Central memory CD8-positive, alpha-beta T cell (primary cell): Measurements from ENCODE around the gene MFSD12.
"Not testable (repeated sequence)": the region's sequence is repeated elsewhere in the genome, so short reads cannot be mapped to it uniquely, and the experiment has no call there.

ENCODE experiments used
- ATAC-seq: fragments of 150-1000 bp; cut with Tn5 transposase; replicated peaks from 2 replicates; pipeline ENCODE4 v1.10.0; 2022; ENCODE audit warnings: mild to moderate bottlenecking, moderate FRiP score, moderate number of reproducible peaks; ENCODE audit not compliant: poor library complexity, severe bottlenecking; ENCODE audit errors: extremely low read depth
- DNase-seq, 2 donors: peaks; one replicate each; pipeline ENCODE4 v3.0.0; 2021; ENCODE audit warnings: low spot score in 2 of 2
- H3K27ac Mint-ChIP-seq: one replicate; pipeline ENCODE4 v1.8.0; 2022; ENCODE audit warnings: low read depth, mild to moderate bottlenecking, moderate library complexity, mixed read lengths
- H3K27me3 Mint-ChIP-seq: one replicate; pipeline ENCODE4 v1.8.0; 2022; ENCODE audit warnings: mixed read lengths
- H3K36me3 Mint-ChIP-seq: one replicate; pipeline ENCODE4 v1.8.0; 2022; ENCODE audit warnings: mild to moderate bottlenecking, moderate library complexity, mixed read lengths; ENCODE audit not compliant: insufficient read depth
- H3K4me1 Mint-ChIP-seq: one replicate; pipeline ENCODE4 v1.8.0; 2022; ENCODE audit warnings: mixed read lengths
- H3K4me3 Mint-ChIP-seq: one replicate; pipeline ENCODE4 v1.8.0; 2022; ENCODE audit warnings: mild to moderate bottlenecking, moderate library complexity, mixed read lengths
- H3K9me3 Mint-ChIP-seq: one replicate; pipeline ENCODE4 v1.8.0; 2022; ENCODE audit warnings: mixed read lengths

Gene MFSD12

DNA sequence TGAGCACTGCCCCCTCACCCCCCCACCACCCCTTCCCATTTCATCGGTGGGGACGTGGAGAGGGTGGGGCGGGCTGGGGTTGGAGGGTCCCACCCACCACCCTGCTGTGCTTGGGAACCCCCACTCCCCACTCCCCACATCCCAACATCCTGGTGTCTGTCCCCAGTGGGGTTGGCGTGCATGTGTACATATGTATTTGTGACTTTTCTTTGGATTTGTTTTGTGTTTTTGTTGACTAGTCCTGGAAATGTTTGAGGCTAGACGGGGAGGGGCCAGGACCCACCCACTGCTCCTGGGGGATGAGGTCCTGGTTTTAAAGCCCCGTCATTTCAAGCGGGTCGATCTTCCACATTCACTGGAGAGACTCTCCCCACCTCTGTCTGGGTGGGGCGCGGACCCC is 21.4 kb downstream of the MFSD12 start:
- no peak overlapping the region for H3K4me3 Mint-ChIP-seq
- ATAC-seq (no peak), DNase-seq (no peak)
- H3K27me3 Mint-ChIP-seq, result no peaks in the 10 kb centered on the region
- peaks cover 35% of the 10 kb centered on the region for H3K36me3 Mint-ChIP-seq
- no peak overlapping the region for H3K27ac Mint-ChIP-seq
- H3K4me1 Mint-ChIP-seq, result no peaks in the 10 kb centered on the region
- H3K9me3 Mint-ChIP-seq, result no peaks in the 10 kb centered on the region

DNA sequence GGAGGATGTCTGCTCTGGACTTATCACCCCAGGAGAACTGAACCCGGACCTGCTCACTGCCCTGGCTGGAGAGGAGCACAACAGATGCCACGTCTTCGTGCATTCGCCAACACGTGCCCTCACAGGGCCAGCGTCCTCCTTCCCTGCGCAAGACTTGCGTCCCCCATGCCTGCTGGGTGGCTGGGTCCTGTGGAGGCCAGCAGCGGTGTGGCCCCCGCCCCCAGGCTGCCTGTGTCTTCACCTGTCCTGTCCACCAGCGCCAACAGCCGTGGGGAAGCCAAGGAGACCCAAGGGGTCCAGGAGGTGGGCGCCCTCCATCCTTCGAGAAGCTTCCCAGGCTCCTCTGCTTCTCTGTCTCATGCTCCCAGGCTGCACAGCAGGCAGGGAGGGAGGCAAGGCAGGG is 21.8 kb downstream of the MFSD12 start:
- H3K4me3 Mint-ChIP-seq, result no peak overlapping the region
- peak overlapping the region; percentile 25 for H3K27ac Mint-ChIP-seq
- no peaks in the 10 kb centered on the region for H3K9me3 Mint-ChIP-seq
- peaks cover 33% of the 10 kb centered on the region for H3K36me3 Mint-ChIP-seq
- H3K4me1 Mint-ChIP-seq, result no peaks in the 10 kb centered on the region
- no peak for ATAC-seq
- no peak for DNase-seq
- H3K27me3 Mint-ChIP-seq, result no peaks in the 10 kb centered on the region

DNA sequence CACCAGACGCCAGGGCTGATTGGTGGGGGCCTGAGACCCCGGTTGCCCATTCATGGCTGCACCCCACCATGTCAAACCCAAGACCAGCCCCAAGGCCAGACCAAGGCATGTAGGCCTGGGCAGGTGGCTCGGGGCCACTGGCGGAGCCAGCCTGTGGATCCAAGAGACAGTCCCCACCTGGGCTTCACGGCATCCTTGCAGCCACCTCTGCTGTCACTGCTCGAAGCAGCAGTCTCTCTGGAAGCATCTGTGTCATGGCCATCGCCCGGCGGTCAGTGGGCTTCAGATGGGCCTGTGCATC is 22.2 kb downstream of the MFSD12 start:
- no peaks in the 10 kb centered on the region for H3K27me3 Mint-ChIP-seq
- DNase-seq (no peak), ATAC-seq (no peak)
- H3K36me3 Mint-ChIP-seq, result peaks cover 33% of the 10 kb centered on the region
- H3K4me3 Mint-ChIP-seq, result no peak overlapping the region
- H3K9me3 Mint-ChIP-seq, result no peaks in the 10 kb centered on the region
- H3K27ac Mint-ChIP-seq, result peak overlapping the region; percentile 25
- no peaks in the 10 kb centered on the region for H3K4me1 Mint-ChIP-seq

DNA sequence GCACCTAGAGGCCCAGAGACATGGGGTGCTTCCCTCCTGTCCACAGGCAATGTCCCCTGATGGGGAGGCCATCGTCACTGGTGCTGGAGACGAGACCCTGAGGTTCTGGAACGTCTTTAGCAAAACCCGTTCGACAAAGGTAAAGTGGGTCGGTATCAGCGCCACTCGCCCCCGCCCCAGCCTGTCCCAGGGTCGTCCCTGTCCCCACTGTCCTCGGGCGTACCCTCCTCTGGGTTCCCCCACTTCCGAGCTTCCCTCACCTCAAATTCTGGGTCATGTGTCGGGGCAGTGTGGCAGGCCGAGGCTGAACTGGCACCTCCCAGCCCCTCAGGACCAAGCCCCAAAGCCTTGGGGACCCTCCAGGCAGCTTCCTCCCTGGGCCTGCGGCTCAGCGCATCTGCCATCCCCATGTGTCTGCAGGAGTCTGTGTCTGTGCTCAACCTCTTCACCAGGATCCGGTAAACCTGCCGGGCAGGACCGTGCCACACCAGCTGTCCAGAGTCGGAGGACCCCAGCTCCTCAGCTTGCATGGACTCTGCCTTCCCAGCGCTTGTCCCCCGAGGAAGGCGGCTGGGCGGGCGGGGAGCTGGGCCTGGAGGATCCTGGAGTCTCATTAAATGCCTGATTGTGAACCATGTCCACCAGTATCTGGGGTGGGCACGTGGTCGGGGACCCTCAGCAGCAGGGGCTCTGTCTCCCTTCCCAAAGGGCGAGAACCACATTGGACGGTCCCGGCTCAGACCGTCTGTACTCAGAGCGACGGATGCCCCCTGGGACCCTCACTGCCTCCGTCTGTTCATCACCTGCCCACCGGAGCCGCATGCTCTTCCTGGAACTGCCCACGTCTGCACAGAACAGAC is 22.8 kb downstream of the MFSD12 start:
- ATAC-seq, result no peak
- peaks cover 33% of the 10 kb centered on the region for H3K36me3 Mint-ChIP-seq

DNA sequence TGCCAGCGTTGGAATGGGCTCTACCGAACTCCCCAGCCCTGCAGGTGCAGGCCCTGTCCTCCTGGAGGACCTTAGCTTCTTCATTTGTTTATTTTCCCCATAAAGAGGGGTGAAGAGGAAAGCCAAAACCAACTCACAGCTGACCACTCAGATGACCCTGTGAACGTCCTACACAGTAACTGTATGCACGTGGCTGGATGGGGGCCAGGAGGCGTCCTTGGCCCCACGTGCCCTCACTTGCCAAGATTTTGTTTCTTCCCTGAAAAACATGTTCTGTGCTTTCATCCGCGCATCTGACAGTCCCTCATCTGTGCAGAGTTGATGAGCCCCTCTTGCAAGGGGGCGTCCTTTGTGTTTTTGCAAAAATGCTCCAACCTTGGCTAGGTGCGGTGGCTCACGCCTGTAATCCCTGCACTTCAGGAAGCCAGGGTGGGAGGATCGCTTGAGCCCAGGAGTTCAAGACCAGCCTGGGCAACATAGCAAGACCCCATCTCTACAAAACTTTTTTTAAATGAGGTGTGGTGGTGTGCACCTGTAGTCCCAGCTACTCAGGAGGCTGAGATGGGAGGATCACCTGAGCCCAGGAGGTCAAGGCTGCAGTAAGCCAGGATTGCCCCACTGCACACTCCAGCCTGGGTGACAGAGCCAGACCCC is 23.7 kb downstream of the MFSD12 start:
- Mint-ChIP-seq H3K4me1 (no peaks in the 10 kb centered on the region), H3K4me3 (no peak overlapping the region), H3K36me3 (peaks cover 30% of the 10 kb centered on the region), H3K9me3 (no peaks in the 10 kb centered on the region), H3K27me3 (no peaks in the 10 kb centered on the region), H3K27ac (no peak overlapping the region)
- ATAC-seq (no peak), DNase-seq (no peak)

More for the DNA sequence above, 22.8 kb downstream of the MFSD12 start:
- H3K9me3 Mint-ChIP-seq, result no peaks in the 10 kb centered on the region
- no peak for DNase-seq
- H3K4me1 Mint-ChIP-seq, result no peaks in the 10 kb centered on the region
- no peak overlapping the region for H3K4me3 Mint-ChIP-seq
- no peaks in the 10 kb centered on the region for H3K27me3 Mint-ChIP-seq
- peak overlapping the region; percentile 41 for H3K27ac Mint-ChIP-seq

DNA sequence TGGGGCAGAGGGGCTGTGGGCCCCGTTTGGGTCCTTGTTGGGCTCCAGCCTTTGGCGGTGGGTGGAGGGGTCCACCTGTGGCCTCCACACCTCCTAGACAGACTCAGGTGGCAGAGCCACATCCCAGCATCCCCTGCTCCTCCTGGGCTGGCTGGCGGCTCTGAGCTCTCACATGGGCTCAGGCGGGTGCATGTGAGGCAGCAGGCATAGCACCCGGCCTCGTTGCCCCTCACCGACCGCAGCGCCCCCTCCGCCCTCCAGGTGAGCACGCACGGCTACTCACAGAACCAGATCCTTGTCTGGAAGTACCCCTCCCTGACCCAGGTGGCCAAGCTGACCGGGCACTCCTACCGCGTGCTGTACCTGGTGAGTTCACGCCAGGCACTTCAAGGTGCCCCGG is 24.4 kb downstream of the MFSD12 start:
- no peak for ATAC-seq
- no peak for DNase-seq
- peaks cover 30% of the 10 kb centered on the region for H3K36me3 Mint-ChIP-seq
- no peak overlapping the region for H3K4me3 Mint-ChIP-seq
- H3K27ac Mint-ChIP-seq, result no peak overlapping the region
- no peaks in the 10 kb centered on the region for H3K9me3 Mint-ChIP-seq
- H3K27me3 Mint-ChIP-seq, result no peaks in the 10 kb centered on the region
- H3K4me1 Mint-ChIP-seq, result no peaks in the 10 kb centered on the region

DNA sequence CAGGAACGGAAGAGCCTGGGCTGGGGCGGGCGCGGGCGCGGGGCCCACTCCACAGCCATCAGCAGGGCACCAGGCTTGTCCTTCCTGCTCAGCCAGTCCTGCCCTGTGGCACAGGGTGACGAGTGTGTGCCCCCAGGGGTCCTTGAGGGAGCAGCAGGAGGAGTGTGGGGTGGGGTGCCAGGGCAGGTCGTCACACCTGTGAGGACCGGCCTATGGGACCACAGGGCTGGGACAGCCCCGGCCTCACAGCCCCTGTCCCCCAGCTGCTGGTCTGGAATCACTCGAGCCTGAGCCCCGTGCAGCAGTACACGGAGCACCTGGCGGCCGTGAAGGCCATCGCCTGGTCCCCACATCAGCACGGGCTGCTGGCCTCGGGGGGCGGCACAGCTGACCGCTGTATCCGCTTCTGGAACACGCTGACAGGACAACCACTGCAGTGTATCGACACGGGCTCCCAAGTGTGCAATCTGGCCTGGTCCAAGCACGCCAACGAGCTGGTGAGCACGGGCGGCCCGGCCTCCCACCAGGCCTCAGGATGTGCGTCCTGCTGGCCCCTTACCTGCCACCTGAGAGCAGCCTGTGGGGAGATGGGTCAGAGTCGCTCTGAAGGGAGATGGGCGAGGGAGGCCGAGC is 25.1 kb downstream of the MFSD12 start:
- no peaks in the 10 kb centered on the region for H3K9me3 Mint-ChIP-seq
- no peak overlapping the region for H3K4me3 Mint-ChIP-seq
- H3K4me1 Mint-ChIP-seq, result no peaks in the 10 kb centered on the region
- no peak for ATAC-seq
- no peak overlapping the region for H3K27ac Mint-ChIP-seq
- no peaks in the 10 kb centered on the region for H3K27me3 Mint-ChIP-seq
- H3K36me3 Mint-ChIP-seq, result peaks cover 30% of the 10 kb centered on the region
- DNase-seq, result no peak

DNA sequence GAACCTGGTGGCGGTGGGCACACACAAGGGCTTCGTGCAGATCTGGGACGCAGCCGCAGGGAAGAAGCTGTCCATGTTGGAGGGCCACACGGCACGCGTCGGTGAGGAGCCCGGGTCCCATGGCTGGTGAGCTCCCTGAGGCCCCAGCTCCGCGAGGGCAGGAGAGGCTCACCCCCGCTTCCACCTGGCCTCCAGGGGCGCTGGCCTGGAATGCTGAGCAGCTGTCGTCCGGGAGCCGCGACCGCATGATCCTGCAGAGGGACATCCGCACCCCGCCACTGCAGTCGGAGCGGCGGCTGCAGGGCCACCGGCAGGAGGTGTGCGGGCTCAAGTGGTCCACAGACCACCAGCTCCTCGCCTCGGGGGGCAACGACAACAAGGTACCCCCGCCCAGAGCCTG is 25.7 kb downstream of the MFSD12 start:
- DNase-seq (no peak), ATAC-seq (no peak)
- Mint-ChIP-seq H3K36me3 (peaks cover 28% of the 10 kb centered on the region), H3K27ac (no peak overlapping the region), H3K4me3 (no peak overlapping the region), H3K27me3 (no peaks in the 10 kb centered on the region), H3K4me1 (no peaks in the 10 kb centered on the region), H3K9me3 (no peaks in the 10 kb centered on the region)

DNA sequence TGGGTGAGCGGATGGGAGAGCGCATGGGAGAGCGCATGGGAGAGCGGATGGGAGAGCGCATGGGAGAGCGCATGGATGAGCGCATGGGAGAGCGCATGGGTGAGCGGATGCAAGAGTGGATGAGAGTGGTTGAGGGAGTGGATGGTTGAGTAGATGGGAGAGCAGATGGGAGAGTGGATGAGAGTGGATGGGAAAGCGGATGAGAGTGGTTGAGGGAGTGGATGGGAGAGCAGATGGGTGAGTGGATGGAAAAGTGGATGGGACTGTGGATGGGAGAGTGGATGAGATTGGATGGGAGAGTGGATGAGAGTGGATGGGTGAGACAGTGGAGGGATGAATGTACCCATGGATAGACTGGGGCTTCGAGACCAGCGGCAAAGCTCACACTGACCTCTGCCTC is 27.0 kb downstream of the MFSD12 start:
- H3K4me3 Mint-ChIP-seq, result no peak overlapping the region
- no peaks in the 10 kb centered on the region for H3K27me3 Mint-ChIP-seq
- H3K36me3 Mint-ChIP-seq, result peaks cover 27% of the 10 kb centered on the region
- ATAC-seq (no peak), DNase-seq (no peak)
- H3K9me3 Mint-ChIP-seq, result no peaks in the 10 kb centered on the region
- no peak overlapping the region for H3K27ac Mint-ChIP-seq
- H3K4me1 Mint-ChIP-seq, result no peaks in the 10 kb centered on the region

DNA sequence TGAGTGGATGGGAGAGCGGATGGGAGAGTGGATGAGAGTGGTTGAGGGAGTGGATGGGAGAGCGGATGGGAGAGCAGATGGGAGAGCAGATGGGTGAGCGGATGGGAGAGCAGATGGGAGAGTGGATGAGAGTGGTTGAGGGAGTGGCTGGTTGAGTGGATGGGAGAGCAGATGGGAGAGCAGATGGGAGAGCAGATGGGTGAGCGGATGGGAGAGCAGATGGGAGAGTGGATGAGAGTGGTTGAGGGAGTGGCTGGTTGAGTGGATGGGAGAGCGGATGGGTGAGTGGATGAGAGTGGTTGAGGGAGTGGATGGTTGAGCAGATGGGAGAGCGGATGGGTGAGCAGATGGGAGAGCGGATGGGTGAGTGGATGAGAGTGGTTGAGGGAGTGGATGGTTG is 28.1 kb downstream of the MFSD12 start:
- H3K4me1 Mint-ChIP-seq, H3K4me3 Mint-ChIP-seq, H3K27me3 Mint-ChIP-seq, H3K27ac Mint-ChIP-seq, ATAC-seq, DNase-seq, H3K9me3 Mint-ChIP-seq: not testable (repeated sequence)
- H3K36me3 Mint-ChIP-seq, result peaks cover 28% of the 10 kb centered on the region

DNA sequence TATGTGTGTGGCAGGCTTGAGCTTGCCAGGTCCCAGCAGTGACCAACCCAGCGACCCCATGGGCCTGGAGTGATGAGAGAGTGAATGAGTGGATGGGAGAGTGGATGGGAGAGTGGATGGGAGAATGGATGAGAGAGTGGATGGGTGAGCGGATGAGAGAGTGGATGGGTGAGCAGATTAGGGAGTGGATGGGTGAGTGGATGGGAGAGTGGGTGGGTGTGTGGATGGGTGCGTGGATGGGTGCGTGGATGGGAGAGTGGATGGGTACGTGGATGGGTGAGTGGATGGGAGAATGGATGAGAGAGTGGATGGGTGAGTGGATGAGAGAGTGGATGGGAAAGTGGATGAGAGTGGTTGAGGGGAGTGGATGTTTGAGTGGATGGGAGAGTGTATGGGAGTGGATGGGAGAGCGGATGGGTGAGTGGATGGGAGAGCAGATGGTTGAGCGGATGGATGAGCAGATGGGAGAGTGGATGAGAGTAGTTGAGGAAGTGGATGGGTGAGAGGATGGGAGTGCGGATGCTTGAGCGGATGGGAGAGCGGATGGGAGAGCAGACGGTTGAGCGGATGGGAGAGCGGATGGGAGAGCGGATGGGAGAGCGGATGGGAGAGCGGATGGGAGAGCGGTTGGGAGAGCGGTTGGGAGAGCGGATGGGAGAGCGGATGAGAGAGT is 28.7 kb downstream of the MFSD12 start:
- H3K36me3 Mint-ChIP-seq, result peaks cover 26% of the 10 kb centered on the region
- no peaks in the 10 kb centered on the region for H3K9me3 Mint-ChIP-seq
- no peak overlapping the region for H3K4me3 Mint-ChIP-seq
- DNase-seq (no peak), ATAC-seq (no peak)
- H3K4me1 Mint-ChIP-seq, result no peaks in the 10 kb centered on the region
- H3K27ac Mint-ChIP-seq, result no peak overlapping the region
- no peaks in the 10 kb centered on the region for H3K27me3 Mint-ChIP-seq

DNA sequence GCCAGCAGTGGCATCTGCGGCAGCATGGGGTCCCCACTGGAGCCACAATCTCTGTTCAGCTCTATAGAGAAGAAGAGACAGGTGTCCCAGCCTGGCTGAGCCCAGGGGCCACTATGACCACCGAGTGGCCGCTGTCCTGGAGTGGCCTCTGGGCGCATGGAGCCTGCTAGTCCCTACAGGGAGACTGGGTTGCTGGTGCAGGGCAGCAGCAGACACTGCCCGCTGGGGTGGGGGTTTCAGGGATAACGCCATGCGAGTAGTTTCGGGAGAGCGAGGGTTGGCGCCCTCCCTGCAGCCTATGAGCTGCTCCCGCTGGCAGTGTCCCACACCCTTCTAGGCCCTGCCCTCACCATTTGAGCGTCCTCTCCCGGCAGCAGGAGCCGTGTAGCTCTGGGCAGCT is 29.3 kb downstream of the MFSD12 start:
- Mint-ChIP-seq H3K9me3 (no peaks in the 10 kb centered on the region), H3K4me1 (no peaks in the 10 kb centered on the region), H3K27ac (no peak overlapping the region), H3K27me3 (no peaks in the 10 kb centered on the region), H3K4me3 (no peak overlapping the region), H3K36me3 (peaks cover 25% of the 10 kb centered on the region)
- DNase-seq (no peak), ATAC-seq (no peak)
